NB4 (cell line): ENCODE data around the gene NOL9.

ENCODE experiments used
- CTCF ChIP-seq: IDR thresholded peaks from one replicate; pipeline ENCODE4 v1.5.1; 2012; ENCODE audit warnings: low read depth, low read length
- MAX ChIP-seq: IDR thresholded peaks from 2 replicates; pipeline ENCODE4 v1.6.1; 2011; ENCODE audit warnings: low read depth, low read length
- MYC ChIP-seq: IDR thresholded peaks from 2 replicates; pipeline ENCODE4 v1.6.1; 2011; ENCODE audit warnings: low read depth, low read length
- POLR2A ChIP-seq: IDR thresholded peaks from 2 replicates; pipeline ENCODE4 v1.6.1; 2011; ENCODE audit warnings: mild to moderate bottlenecking; ENCODE audit not compliant: insufficient read length; ENCODE audit errors: extremely low read depth

- TF ChIP-seq CTCF: no peak
- no peak for TF ChIP-seq MAX
- no peak for TF ChIP-seq POLR2A
- TF ChIP-seq MYC: no peak
These were observed 18.5 kb upstream of the NOL9 start for GRCh38 chr1:6572653-6573383.
